Neural progenitor cell (in vitro differentiated cells): ENCODE results near the gene FHL1. TPM values are rescaled to one million over a fixed set of nuclear protein-coding genes. Genes with fewer than 3 reads are reported as not detected.

Source experiments
- DNase-seq: peaks from one replicate; pipeline ENCODE4 v3.0.0-alpha.2; 2016; ENCODE audit warnings: low spot score
- H2AFZ ChIP-seq: fragments of 200-600 bp; sonication (generic); replicated peaks from 2 replicates; pipeline ENCODE4 v1.6.1; 2016; ENCODE audit warnings: antibody characterized with exemption
- H3F3A ChIP-seq: fragments of 200-600 bp; sonication (generic); 2 replicates; pipeline ENCODE4 v1.6.1; 2016; ENCODE audit warnings: antibody characterized with exemption, low read depth
- H3K27ac ChIP-seq: fragments of 200-600 bp; sonication (generic); 2 replicates; pipeline ENCODE4 v1.5.1; 2016; ENCODE audit warnings: mild to moderate bottlenecking
- H3K27me3 ChIP-seq: fragments of 200-600 bp; sonication (generic); 2 replicates; pipeline ENCODE4 v1.6.1; 2016; ENCODE audit warnings: mild to moderate bottlenecking, moderate library complexity
- H3K36me3 ChIP-seq: fragments of 200-600 bp; sonication (generic); 2 replicates; pipeline ENCODE4 v1.5.1; 2016
- H3K4me1 ChIP-seq: fragments of 200-600 bp; sonication (generic); 2 replicates; pipeline ENCODE4 v1.6.1; 2016; ENCODE audit warnings: mixed run types
- H3K4me2 ChIP-seq: fragments of 200-600 bp; sonication (generic); 2 replicates; pipeline ENCODE4 v1.6.1; 2016
- H3K4me3 ChIP-seq: fragments of 200-600 bp; sonication (generic); 2 replicates; pipeline ENCODE4 v1.5.1; 2016
- H3K79me2 ChIP-seq: fragments of 200-600 bp; sonication (generic); 2 replicates; pipeline ENCODE4 v1.6.1; 2016; ENCODE audit warnings: low read depth
- H3K9ac ChIP-seq: fragments of 200-600 bp; sonication (generic); 2 replicates; pipeline ENCODE4 v1.6.1; 2016
- H3K9me3 ChIP-seq: fragments of 200-600 bp; sonication (generic); 2 replicates; pipeline ENCODE4 v1.5.1; 2016; ENCODE audit warnings: low read depth
- H4K20me1 ChIP-seq: fragments of 200-600 bp; sonication (generic); 2 replicates; pipeline ENCODE4 v1.6.1; 2016; ENCODE audit warnings: low read depth
- H3K27ac Mint-ChIP-seq: 3 replicates; pipeline ENCODE4 v1.8.0; 2021; ENCODE audit warnings: mixed read lengths
- H3K27me3 Mint-ChIP-seq: 2 replicates; pipeline ENCODE4 v1.8.0; 2022; ENCODE audit warnings: low read depth, mild to moderate bottlenecking, inconsistent platforms, moderate library complexity, mixed read lengths; ENCODE audit not compliant: insufficient read depth
- H3K36me3 Mint-ChIP-seq: 3 replicates; pipeline ENCODE4 v1.8.0; 2021; ENCODE audit warnings: mixed read lengths
- H3K4me1 Mint-ChIP-seq: 3 replicates; pipeline ENCODE4 v1.8.0; 2021; ENCODE audit warnings: mixed read lengths
- H3K4me3 Mint-ChIP-seq: 3 replicates; pipeline ENCODE4 v1.8.0; 2021; ENCODE audit warnings: mild to moderate bottlenecking, moderate library complexity, mixed read lengths
- H3K9me3 Mint-ChIP-seq: 3 replicates; pipeline ENCODE4 v1.8.0; 2020; ENCODE audit warnings: mixed read lengths
- CTCF ChIP-seq: fragments of 200-600 bp; sonication (generic); IDR thresholded peaks from 2 replicates; pipeline ENCODE4 v1.5.1; 2017; ENCODE audit warnings: antibody characterized with exemption, mild to moderate bottlenecking
- EZH2 ChIP-seq: fragments of 200-600 bp; sonication (generic); IDR thresholded peaks from 2 replicates; pipeline ENCODE4 v1.6.1; 2017; ENCODE audit warnings: antibody characterized with exemption, mild to moderate bottlenecking, moderate library complexity
- EZH2phosphoT487 ChIP-seq: fragments of 200-600 bp; sonication (generic); IDR thresholded peaks from 2 replicates; pipeline ENCODE4 v1.6.1; 2017; ENCODE audit warnings: antibody characterized with exemption
- total RNA-seq: library from RNA; depleted of rRNA; stranded (reverse); fragments of >200 nt; gene quantifications from 2 replicates; pipeline ENCODE4 v1.2.3, GENCODE V29; 2015; ENCODE audit warnings: low replicate concordance

FHL1 gene
- total RNA-seq, 1 donor from 2014 or later = 67.6 TPM

- Histone ChIP-seq H3K4me3 (no peak overlapping the region), H3K36me3 (no peaks in the 10 kb centered on the region), H3K27me3 (no peaks in the 10 kb centered on the region), H3F3A (no peaks in the 10 kb centered on the region), H3K9me3 (no peaks in the 10 kb centered on the region), H3K9ac (no peak overlapping the region), H4K20me1 (no peaks in the 10 kb centered on the region), H3K79me2 (no peaks in the 10 kb centered on the region), H2AFZ (no peak overlapping the region), H3K4me1 (no peaks in the 10 kb centered on the region), H3K27ac (no peak overlapping the region), H3K4me2 (no peak overlapping the region)
- H3K9me3 Mint-ChIP-seq = peaks cover 6% of the 10 kb centered on the region
- H3K27ac Mint-ChIP-seq = no peak overlapping the region
- H3K36me3 Mint-ChIP-seq = peaks cover 3% of the 10 kb centered on the region
- no peak for DNase-seq
- H3K4me3 Mint-ChIP-seq = no peak overlapping the region
- H3K27me3 Mint-ChIP-seq = peaks cover 8% of the 10 kb centered on the region
- H3K4me1 Mint-ChIP-seq = peaks cover 9% of the 10 kb centered on the region
- TF ChIP-seq CTCF (no peak), EZH2 (no peak), EZH2phosphoT487 (no peak)
These were observed 62.4 kb downstream of the FHL1 start for GRCh38 chrX:136209751-136210150.

- no peaks in the 10 kb centered on the region for H3K27me3 ChIP-seq
- H3K4me1 ChIP-seq = no peaks in the 10 kb centered on the region
- H3K27me3 Mint-ChIP-seq = peaks cover 7% of the 10 kb centered on the region
- no peak overlapping the region for H3K4me3 ChIP-seq
- TF ChIP-seq CTCF (no peak), EZH2phosphoT487 (no peak), EZH2 (no peak)
- H3K36me3 ChIP-seq = no peaks in the 10 kb centered on the region
- no peaks in the 10 kb centered on the region for H3K79me2 ChIP-seq
- no peaks in the 10 kb centered on the region for H3K9me3 ChIP-seq
- DNase-seq = no peak
- H3K9ac ChIP-seq = no peak overlapping the region
- H3F3A ChIP-seq = no peaks in the 10 kb centered on the region
- H3K9me3 Mint-ChIP-seq = peaks cover 6% of the 10 kb centered on the region
- peaks cover 3% of the 10 kb centered on the region for H3K36me3 Mint-ChIP-seq
- no peak overlapping the region for H3K4me3 Mint-ChIP-seq
- H4K20me1 ChIP-seq = no peaks in the 10 kb centered on the region
- no peak overlapping the region for H3K4me2 ChIP-seq
- H2AFZ ChIP-seq = no peak overlapping the region
- peaks cover 6% of the 10 kb centered on the region for H3K4me1 Mint-ChIP-seq
- no peak overlapping the region for H3K27ac Mint-ChIP-seq
- H3K27ac ChIP-seq = no peak overlapping the region
These were observed 62.9 kb downstream of the FHL1 start for GRCh38 chrX:136210243-136210642.

GRCh38 chrX:136210806-136211205 lies 63.5 kb downstream of the FHL1 start:
- Histone ChIP-seq H3K4me2 (no peak overlapping the region), H3K9ac (no peak overlapping the region), H2AFZ (no peak overlapping the region), H3K79me2 (no peaks in the 10 kb centered on the region), H3K36me3 (no peaks in the 10 kb centered on the region), H3K27ac (no peak overlapping the region), H3K4me1 (no peaks in the 10 kb centered on the region), H3K27me3 (no peaks in the 10 kb centered on the region), H3K9me3 (no peaks in the 10 kb centered on the region), H4K20me1 (no peaks in the 10 kb centered on the region), H3F3A (no peaks in the 10 kb centered on the region), H3K4me3 (no peak overlapping the region)
- Mint-ChIP-seq H3K4me1 (peaks cover 6% of the 10 kb centered on the region), H3K27ac (no peak overlapping the region), H3K27me3 (peaks cover 5% of the 10 kb centered on the region), H3K9me3 (peaks cover 6% of the 10 kb centered on the region), H3K4me3 (no peak overlapping the region), H3K36me3 (peaks cover 3% of the 10 kb centered on the region)
- no peak for TF ChIP-seq EZH2
- TF ChIP-seq CTCF = no peak
- TF ChIP-seq EZH2phosphoT487 = no peak
- no peak for DNase-seq
